ENCODE measurements around the gene AGFG2. TPM values are rescaled to one million over a fixed set of nuclear protein-coding genes. Genes with fewer than 3 reads are reported as not detected.
"Not testable (repeated sequence)": the region's sequence is repeated elsewhere in the genome, so short reads cannot be mapped to it uniquely, and the experiment has no call there.

The AGFG2 gene
- total RNA-seq, 1 donor from 2014 or later, result 27.1 TPM

DNA sequence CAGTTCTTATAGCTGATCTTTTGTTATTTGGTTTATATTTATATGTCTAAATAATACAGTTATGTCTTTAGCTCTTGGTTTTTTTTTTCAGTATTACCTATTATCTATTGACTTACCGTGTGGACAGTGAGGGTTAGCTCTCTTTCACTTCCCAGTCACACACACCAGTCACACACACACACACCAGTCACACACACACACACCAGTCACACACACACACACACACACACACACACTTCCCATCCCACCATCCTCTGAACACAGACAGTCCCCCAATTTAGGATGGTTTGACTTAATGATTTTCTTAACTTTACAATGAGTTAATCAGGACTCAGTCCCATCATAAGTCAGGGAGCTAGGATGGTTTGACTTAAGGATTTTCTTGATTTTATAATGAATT is 18.9 kb upstream of the AGFG2 start:
- no peak for DNase-seq (ENCODE audit: low read depth, low spot score)

DNA sequence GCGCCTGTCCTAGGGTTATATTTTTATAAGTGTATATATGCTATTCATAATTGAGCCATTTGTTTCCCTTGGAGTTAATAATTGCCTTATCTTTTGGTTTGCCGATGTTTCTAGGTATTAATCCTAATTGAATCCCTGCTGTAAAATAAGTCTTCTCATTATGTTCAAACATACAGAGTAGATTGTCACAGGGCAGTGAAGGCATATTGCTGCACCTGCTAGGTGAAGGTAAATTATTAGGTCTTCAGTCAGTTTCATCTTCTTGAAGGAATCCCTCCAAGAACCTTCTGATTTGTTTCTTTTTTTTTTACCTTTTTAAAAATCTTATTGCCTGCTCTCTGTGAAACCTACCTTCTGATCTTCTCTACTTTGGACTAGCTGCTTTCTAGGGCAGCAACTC is 17.9 kb upstream of the AGFG2 start:
- DNase-seq (ENCODE audit: low read depth, low spot score), result no peak

GRCh38 chr7:100521909-100522593 is 17.0 kb upstream of the AGFG2 start:
- DNase-seq (ENCODE audit: low read depth, low spot score), result not testable (repeated sequence)

DNA sequence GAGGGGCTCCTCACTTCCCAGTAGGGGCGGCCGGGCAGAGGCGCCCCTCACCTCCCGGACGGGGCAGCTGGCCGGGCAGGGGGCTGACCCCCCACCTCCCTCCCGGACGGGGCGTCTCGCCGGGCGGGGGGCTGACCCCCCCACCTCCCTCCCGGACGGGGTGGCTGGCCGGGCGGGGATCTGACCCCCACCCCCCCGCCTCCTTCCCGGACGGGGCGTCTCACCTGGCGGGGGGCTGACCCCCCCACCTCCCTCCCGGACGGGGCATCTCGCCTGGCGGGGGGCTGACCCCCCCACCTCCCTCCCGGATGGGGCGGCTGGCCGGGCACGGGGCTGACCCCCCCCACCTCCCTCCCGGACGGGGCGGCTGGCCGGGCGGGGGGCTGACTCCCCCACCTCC is 15.8 kb upstream of the AGFG2 start:
- DNase-seq (ENCODE audit: low read depth, low spot score), result not testable (repeated sequence)

DNA sequence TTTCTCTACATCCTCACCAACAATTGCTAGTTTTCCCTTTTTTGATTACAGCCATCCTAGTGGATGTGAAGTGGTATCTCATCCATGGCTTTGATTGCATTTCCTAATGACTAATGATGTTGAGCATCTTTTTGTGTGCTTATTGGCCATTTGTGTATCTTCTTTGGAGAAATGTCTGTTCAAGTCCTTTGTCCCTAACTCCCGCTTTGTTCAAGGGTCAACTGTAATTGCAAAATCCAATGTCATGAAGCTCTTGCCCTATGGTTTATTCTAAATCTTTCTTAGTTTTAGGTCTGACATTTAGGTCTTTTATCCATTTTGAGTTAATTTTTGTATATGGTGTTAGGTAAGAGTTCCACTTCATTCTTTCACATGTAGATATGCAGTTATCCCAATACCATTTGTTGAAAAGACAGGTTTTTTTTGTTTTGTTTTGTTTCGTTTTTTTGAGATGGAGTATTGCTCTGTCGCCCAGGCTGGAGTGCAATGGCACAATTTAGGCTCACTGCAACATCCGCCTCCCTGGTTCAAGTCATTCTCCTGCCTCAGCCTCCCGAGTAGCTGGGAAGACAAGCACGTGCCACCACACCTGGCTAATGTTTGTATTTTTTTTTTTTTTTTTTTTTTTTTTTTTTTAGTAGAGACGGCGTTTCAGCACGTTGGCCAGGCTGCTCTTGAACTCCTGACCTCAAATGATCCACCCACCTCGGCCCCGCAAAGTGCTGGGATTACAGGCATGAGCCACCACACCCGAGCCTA is 10.7 kb upstream of the AGFG2 start:
- not testable (repeated sequence) for DNase-seq (ENCODE audit: low read depth, low spot score)

DNA sequence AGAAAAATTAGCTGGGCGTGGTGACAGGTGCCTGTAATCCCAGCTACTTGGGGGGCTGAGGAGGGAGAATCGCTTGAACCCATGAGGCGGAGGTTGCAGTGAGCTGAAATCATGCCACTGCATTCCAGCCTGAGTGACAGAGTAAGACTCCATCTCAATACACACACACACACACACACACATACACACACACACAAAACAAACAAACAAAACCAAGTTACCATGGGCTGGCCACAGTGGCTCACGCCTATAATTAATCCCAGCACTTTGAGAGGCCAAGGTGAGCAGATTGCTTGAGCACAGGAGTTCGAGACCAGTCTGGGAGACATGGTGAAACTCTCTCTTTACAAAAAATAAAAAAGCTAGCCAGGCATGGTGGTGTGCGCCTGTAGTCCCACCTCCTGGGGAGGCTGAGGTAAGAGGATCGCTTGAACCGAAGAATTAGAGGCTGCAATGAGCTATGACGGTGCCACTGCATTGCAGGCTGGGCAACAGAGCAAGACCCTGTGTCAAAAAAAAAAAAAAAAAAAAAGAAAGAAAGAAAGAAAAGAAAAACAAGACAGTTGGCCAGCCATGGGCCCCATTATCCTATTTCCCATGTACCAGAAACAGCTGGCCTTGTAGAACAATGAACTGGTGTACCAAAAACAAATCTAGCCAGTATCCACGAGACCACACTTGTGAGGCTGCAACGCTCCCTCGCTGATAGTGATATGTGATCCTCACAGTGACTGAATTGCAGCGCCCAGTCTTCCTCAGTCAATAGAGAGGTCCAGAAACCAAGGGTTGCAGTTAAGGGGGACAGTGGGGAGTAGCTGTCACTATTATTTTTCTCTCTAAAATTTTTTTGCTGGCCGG is 6.6 kb upstream of the AGFG2 start:
- no peak for DNase-seq (ENCODE audit: low read depth, low spot score)

DNA sequence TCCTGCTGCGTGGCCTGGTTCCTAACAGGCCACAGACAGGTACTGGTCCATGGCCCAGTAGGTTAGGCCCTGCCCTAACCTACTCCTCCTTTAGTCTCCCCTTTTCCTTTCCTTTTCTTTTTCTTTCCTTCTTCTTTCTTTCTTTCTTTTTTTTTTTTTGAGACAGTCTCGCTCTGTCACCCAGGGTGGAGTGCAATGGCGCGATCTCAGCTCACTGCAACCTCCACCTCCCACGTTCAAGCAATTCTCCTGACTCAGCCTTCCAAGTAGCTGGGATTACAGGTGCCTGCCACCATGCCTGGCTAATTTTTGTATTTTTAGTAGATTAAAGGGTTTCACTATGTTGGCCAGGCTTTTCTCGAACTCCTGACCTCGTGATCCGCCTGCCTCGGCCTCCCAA is 3.0 kb upstream of the AGFG2 start:
- not testable (repeated sequence) for DNase-seq (ENCODE audit: low read depth, low spot score)

- not testable (repeated sequence) for DNase-seq (ENCODE audit: low read depth, low spot score)
Observed at GRCh38 chr7:100536695-100537094, 2.3 kb upstream of the AGFG2 start.

DNA sequence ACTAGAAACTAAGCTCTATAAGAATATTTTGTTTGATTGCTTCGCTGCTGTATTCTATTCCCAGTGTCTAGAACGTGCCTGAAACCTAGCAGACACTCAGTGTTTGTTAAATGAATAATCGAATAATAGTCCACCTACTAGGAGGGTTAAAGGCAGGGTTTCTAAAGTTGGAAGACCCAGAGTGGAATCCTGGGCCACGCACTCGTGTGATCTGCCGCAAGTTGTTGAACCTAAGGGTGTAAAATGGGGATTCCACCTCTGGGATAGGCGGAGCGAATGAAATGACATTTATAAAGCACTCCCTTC is 702 bp upstream of the AGFG2 start:
- no peak for DNase-seq (ENCODE audit: low read depth, low spot score)

- DNase-seq (ENCODE audit: low read depth, low spot score), result no peak
Observed at GRCh38 chr7:100539436-100540006, 518 bp downstream of the AGFG2 start.

GRCh38 chr7:100540073-100540723 is 1.2 kb downstream of the AGFG2 start:
- DNase-seq (ENCODE audit: low read depth, low spot score), result no peak

- not testable (repeated sequence) for DNase-seq (ENCODE audit: low read depth, low spot score)
Observed at GRCh38 chr7:100541309-100541708, 2.3 kb downstream of the AGFG2 start.

- DNase-seq (ENCODE audit: low read depth, low spot score), result no peak
Observed at GRCh38 chr7:100543586-100543985, 4.6 kb downstream of the AGFG2 start.

GRCh38 chr7:100544386-100544785 is 5.4 kb downstream of the AGFG2 start:
- no peak for DNase-seq (ENCODE audit: low read depth, low spot score)

- no peak for DNase-seq (ENCODE audit: low read depth, low spot score)
Observed at GRCh38 chr7:100544967-100545359, 6.0 kb downstream of the AGFG2 start.

DNA sequence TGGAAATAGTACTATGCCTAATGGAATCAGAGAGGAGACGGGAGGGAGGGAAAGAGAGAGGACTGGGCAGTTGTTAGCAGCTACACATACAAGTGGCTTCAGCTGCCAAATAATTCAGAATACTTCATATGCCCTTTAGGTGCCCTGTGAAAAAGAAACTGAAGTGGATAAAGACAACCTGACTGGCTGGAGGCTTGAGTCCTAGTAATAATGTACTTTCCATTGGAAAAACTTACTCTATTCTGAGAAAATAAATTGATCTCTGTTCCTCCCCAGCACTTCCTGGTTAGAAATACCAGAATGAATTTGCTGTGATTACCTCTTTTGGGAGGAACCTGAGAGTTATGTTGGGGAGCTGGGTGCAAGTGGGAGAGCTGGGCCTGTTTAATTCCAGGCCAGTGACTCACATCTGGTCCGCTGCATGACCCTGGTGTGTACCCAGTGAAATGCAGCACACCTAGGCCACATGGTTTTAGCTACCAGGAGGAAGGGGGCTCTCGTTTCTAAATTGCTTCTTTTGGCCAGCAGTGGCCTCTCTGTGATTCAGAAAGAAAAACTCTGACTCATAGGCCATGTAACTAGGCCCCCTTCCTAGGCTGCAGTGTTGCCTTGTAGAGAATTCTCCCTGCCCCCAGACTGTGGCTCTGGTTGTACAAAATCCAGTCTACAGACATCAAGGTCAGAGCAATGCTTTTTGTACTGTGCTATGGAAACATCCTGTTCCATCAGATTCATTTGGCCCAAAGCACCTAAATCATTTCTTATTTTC is 6.5 kb downstream of the AGFG2 start:
- DNase-seq (ENCODE audit: low read depth, low spot score), result peak; percentile 68

- DNase-seq (ENCODE audit: low read depth, low spot score), result peak; percentile 72
Observed at GRCh38 chr7:100546129-100546925, 7.3 kb downstream of the AGFG2 start.

DNA sequence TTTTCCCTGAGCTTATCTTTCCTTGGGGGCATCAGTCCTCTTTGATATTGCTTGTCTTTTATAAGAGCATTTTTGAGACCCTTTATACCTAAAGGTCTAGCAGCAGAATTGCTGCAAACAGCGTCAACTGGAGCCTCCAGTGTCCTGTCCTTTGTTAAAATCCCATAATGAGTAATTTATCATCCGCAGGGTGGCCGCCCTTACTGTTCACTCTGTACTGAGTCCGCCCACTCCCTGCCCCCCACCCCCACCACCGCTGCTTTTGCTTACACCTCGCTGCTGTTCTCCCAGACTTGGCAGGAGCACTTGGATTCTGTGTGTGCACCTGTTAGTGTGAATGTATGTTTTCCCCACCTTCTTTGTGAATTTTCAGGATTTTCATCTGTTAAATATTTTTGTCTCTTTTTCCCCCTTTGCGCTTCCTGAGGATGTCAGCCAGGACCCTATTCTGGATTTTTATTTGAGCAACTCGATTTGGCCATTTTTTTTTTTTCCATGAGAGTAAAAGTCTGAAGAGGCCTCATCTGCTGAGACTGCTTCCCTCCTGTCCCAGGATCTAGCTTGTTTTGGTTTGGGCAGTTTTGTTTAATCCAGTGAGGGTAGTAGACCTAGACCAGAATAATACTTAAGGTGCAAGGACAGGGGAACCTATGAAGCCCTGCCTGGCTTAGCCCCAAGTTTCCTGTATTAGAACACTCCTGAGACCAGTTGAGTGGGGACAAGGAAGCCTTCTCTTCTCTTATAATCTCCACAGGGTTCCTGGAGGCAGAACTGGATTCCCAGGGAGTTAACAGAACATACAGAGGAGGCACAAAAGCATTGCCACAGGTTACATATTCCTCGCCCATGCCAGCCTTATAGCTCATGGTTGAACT is 8.2 kb downstream of the AGFG2 start:
- DNase-seq (ENCODE audit: low read depth, low spot score), result no peak

GRCh38 chr7:100547872-100548271 is 8.9 kb downstream of the AGFG2 start:
- no peak for DNase-seq (ENCODE audit: low read depth, low spot score)
